ENCODE data around the gene KCNJ11.

Gene KCNJ11

GRCh38 chr11:17389211-17389956, 925 bp upstream of the KCNJ11 start:
- Histone ChIP-seq H3K9ac (ENCODE audit: low read length) (peak overlapping the region; percentile 71), H4K20me1 (ENCODE audit: insufficient read depth, low read length) (no peaks in the 10 kb centered on the region), H3K27ac (ENCODE audit: low read depth, low read length, poor library complexity, severe bottlenecking) (peak overlapping the region; percentile 76), H3F3A (ENCODE audit: insufficient read depth, low read length) (no peaks in the 10 kb centered on the region), H3K27me3 (ENCODE audit: insufficient read depth, low read length) (no peaks in the 10 kb centered on the region), H2AFZ (ENCODE audit: low read length) (no peak overlapping the region), H3K79me2 (ENCODE audit: insufficient read depth, low read length) (no peaks in the 10 kb centered on the region), H3K9me3 (ENCODE audit: low read length) (no peaks in the 10 kb centered on the region), H3K4me1 (ENCODE audit: insufficient read depth, low read length, severe bottlenecking) (peaks cover 48% of the 10 kb centered on the region), H3K36me3 (ENCODE audit: insufficient read depth, low read length) (0 out of 2 replicates have a peak, but pooled peaks cover 6% of the 10 kb centered on the region), H3K9me2 (ENCODE audit: low read depth, low read length) (no peaks in the 10 kb centered on the region), H3K4me2 (ENCODE audit: low read length) (peak overlapping the region; percentile 84), H3K4me3 (ENCODE audit: low read depth, low read length, poor library complexity, severe bottlenecking) (peak overlapping the region; percentile 70)
- TF ChIP-seq, protein P1, sequence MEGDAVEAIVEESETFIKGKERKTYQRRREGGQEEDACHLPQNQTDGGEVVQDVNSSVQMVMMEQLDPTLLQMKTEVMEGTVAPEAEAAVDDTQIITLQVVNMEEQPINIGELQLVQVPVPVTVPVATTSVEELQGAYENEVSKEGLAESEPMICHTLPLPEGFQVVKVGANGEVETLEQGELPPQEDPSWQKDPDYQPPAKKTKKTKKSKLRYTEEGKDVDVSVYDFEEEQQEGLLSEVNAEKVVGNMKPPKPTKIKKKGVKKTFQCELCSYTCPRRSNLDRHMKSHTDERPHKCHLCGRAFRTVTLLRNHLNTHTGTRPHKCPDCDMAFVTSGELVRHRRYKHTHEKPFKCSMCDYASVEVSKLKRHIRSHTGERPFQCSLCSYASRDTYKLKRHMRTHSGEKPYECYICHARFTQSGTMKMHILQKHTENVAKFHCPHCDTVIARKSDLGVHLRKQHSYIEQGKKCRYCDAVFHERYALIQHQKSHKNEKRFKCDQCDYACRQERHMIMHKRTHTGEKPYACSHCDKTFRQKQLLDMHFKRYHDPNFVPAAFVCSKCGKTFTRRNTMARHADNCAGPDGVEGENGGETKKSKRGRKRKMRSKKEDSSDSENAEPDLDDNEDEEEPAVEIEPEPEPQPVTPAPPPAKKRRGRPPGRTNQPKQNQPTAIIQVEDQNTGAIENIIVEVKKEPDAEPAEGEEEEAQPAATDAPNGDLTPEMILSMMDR (IDR thresholded peaks at IDR 0.05; ENCODE audit: low read length) = peak; percentile 37
- no peak for TF ChIP-seq EZH2 (IDR thresholded peaks at IDR 0.05; ENCODE audit: borderline replicate concordance, low read length)

DNA sequence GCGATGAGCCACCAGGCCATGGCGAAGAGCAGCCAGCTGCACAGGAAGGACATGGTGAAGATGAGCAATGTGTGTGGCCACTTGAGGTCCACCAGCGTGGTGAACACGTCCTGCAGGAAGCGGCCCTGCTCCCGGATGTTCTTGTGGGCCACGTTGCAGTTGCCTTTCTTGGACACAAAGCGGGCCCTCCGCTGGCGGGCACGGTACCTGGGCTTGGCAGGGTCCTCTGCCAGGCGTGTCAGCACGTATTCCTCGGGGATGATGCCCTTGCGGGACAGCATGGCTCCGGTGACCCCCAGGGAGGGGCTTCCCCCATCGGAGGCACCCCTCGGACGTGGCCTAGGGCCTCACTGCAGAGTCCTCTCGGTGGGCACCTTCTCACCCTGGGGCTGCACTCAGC, 648 bp downstream of the KCNJ11 start:
- Histone ChIP-seq H3K79me2 (ENCODE audit: insufficient read depth, low read length) (no peaks in the 10 kb centered on the region), H3F3A (ENCODE audit: insufficient read depth, low read length) (no peaks in the 10 kb centered on the region), H4K20me1 (ENCODE audit: insufficient read depth, low read length) (no peaks in the 10 kb centered on the region), H3K9ac (ENCODE audit: low read length) (no peak overlapping the region), H3K4me1 (ENCODE audit: insufficient read depth, low read length, severe bottlenecking) (peaks cover 48% of the 10 kb centered on the region), H3K9me3 (ENCODE audit: low read length) (no peaks in the 10 kb centered on the region), H3K4me3 (ENCODE audit: low read depth, low read length, poor library complexity, severe bottlenecking) (peak overlapping the region; percentile 70), H3K27me3 (ENCODE audit: insufficient read depth, low read length) (no peaks in the 10 kb centered on the region), H3K36me3 (ENCODE audit: insufficient read depth, low read length) (peaks cover 13% of the 10 kb centered on the region; the same call in 1 of the 2 replicates), H2AFZ (ENCODE audit: low read length) (no peak overlapping the region), H3K4me2 (ENCODE audit: low read length) (peak overlapping the region; percentile 71; the same call in 1 of the 2 replicates), H3K9me2 (ENCODE audit: low read depth, low read length) (no peaks in the 10 kb centered on the region), H3K27ac (ENCODE audit: low read depth, low read length, poor library complexity, severe bottlenecking) (no peak overlapping the region)
- no peak for TF ChIP-seq EZH2 (IDR thresholded peaks at IDR 0.05; ENCODE audit: borderline replicate concordance, low read length)
- TF ChIP-seq, protein P1 (IDR thresholded peaks at IDR 0.05; ENCODE audit: low read length) = no peak

- TF ChIP-seq, protein P1 (IDR thresholded peaks at IDR 0.05; ENCODE audit: low read length) = no peak
- TF ChIP-seq EZH2 (IDR thresholded peaks at IDR 0.05; ENCODE audit: borderline replicate concordance, low read length) = no peak
- H3K4me2 ChIP-seq (ENCODE audit: low read length) = no peak overlapping the region
Observed at GRCh38 chr11:17387254-17387653, 1.2 kb downstream of the KCNJ11 start.

More at GRCh38 chr11:17387254-17387653, 1.2 kb downstream of the KCNJ11 start:
- Histone ChIP-seq H3F3A (ENCODE audit: insufficient read depth, low read length) (no peaks in the 10 kb centered on the region), H3K9me2 (ENCODE audit: low read depth, low read length) (no peaks in the 10 kb centered on the region), H4K20me1 (ENCODE audit: insufficient read depth, low read length) (no peaks in the 10 kb centered on the region), H3K9me3 (ENCODE audit: low read length) (no peaks in the 10 kb centered on the region), H3K79me2 (ENCODE audit: insufficient read depth, low read length) (no peaks in the 10 kb centered on the region), H3K4me1 (ENCODE audit: insufficient read depth, low read length, severe bottlenecking) (peaks cover 48% of the 10 kb centered on the region), H2AFZ (ENCODE audit: low read length) (no peak overlapping the region), H3K27me3 (ENCODE audit: insufficient read depth, low read length) (no peaks in the 10 kb centered on the region), H3K27ac (ENCODE audit: low read depth, low read length, poor library complexity, severe bottlenecking) (no peak overlapping the region), H3K9ac (ENCODE audit: low read length) (no peak overlapping the region), H3K4me3 (ENCODE audit: low read depth, low read length, poor library complexity, severe bottlenecking) (no peak overlapping the region), H3K36me3 (ENCODE audit: insufficient read depth, low read length) (peaks cover 17% of the 10 kb centered on the region; the same call in 1 of the 2 replicates)

All from OCI-LY1 (cell line).